Measurements from ENCODE around the gene PBX4.

GRCh38 chr19:19515642-19516519 is 102.6 kb downstream of the PBX4 start, which contains the start of gene NDUFA13:
- TF ChIP-seq, protein P1, sequence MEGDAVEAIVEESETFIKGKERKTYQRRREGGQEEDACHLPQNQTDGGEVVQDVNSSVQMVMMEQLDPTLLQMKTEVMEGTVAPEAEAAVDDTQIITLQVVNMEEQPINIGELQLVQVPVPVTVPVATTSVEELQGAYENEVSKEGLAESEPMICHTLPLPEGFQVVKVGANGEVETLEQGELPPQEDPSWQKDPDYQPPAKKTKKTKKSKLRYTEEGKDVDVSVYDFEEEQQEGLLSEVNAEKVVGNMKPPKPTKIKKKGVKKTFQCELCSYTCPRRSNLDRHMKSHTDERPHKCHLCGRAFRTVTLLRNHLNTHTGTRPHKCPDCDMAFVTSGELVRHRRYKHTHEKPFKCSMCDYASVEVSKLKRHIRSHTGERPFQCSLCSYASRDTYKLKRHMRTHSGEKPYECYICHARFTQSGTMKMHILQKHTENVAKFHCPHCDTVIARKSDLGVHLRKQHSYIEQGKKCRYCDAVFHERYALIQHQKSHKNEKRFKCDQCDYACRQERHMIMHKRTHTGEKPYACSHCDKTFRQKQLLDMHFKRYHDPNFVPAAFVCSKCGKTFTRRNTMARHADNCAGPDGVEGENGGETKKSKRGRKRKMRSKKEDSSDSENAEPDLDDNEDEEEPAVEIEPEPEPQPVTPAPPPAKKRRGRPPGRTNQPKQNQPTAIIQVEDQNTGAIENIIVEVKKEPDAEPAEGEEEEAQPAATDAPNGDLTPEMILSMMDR (IDR thresholded peaks at IDR 0.05; ENCODE audit: insufficient read depth, low read length, poor library complexity, severe bottlenecking) = no peak
- TF ChIP-seq EZH2phosphoT487 (conservative IDR thresholded peaks at IDR 0.05; ENCODE audit: low read length) = no peak
